GM11168 (cell line): ENCODE data around the gene KIZ.

Source experiments
- in situ Hi-C: fragments of 300-500 bp; cut with MboI; formaldehyde crosslinking; loops from one replicate; pipeline ENCODE4 v1.12.0; 2022; ENCODE audit warnings: low sequenced_read_pairs; ENCODE audit not compliant: unreplicated experiment

Gene KIZ

DNA sequence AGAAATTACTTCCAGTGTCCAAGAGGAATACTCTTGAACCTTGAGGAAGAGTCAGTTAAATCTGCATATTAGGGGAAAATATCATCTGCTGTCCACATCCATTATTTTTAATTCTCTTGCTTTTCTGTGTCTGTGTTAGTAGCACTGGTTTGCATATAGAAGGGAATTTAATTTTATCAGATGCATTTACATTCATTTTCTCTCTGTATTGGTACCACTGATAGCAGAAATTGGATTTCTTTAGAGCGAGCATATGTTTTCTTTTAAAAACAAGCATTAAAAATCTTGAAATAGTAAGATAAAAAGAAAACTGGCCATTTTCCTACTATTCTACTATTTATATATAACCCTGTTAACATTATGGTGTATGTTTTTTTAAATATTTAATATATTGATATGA is 83.8 kb downstream of the KIZ start:
- in situ Hi-C loops, result no loop called here

- in situ Hi-C loops, result no loop called here
Measured at GRCh38 chr20:21213691-21214090, 87.8 kb downstream of the KIZ start.

DNA sequence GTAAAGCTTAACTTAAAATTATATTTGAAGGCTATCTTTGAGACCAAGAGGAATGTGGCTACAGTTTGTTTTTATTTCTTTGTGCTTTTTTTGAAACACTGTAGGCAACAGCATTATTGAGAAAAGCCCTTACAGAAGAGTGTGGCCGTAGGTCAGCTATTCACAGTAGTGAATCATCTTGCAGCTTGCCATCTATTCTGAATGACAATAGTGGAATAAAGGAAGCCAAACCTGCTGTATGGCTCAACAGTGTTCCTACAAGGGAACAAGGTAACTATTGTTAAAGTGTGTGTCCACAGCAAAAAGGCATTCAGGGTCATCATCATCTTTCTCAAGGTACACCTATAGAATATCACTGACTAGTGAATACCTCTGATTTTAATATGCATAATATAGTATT is 88.5 kb downstream of the KIZ start:
- in situ Hi-C loops, result no loop called here

- in situ Hi-C loops, result no loop called here
Measured at GRCh38 chr20:21219686-21220085, 93.8 kb downstream of the KIZ start.

DNA sequence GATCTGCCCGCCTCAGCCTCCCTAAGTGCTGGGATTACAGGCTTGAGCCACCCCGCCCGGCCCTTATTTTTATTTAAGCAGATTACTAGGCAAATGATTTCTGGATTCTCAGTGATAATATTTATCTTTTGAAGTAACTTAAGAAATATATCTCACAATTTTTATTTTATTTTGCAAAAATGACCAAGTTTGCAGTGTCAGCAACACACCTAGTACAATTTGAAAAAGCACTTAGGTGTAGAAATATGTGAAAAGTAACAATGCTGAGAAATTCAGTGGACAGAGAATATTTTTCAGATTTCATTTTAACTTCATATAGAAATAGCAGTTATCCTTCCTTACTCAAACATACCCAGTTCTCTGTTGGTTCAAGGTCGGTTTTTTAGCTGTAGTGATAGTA is 98.3 kb downstream of the KIZ start:
- in situ Hi-C loops, result no loop called here

- in situ Hi-C loops, result no loop called here
Measured at GRCh38 chr20:21225215-21225947, 99.5 kb downstream of the KIZ start.

DNA sequence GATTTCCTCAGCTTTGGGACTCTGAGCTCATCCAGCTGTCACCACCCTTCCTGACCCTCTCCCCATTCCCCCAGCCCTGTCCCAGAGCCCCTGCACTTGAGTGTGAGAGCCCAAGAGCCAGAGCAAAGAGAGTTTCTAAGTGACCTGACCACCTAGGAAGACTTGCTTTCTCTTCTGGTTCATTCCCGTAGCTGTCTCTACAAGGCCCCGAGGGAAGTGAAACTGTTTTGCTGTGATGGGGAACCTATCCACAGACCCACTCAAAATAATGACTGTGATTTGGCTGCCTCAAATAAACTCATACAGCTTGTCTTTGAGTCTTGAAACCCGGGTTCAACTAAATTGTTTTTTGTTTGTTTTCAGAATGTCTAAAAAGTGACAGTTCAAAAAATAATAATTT is 102.6 kb downstream of the KIZ start:
- in situ Hi-C loops, result no loop called here

DNA sequence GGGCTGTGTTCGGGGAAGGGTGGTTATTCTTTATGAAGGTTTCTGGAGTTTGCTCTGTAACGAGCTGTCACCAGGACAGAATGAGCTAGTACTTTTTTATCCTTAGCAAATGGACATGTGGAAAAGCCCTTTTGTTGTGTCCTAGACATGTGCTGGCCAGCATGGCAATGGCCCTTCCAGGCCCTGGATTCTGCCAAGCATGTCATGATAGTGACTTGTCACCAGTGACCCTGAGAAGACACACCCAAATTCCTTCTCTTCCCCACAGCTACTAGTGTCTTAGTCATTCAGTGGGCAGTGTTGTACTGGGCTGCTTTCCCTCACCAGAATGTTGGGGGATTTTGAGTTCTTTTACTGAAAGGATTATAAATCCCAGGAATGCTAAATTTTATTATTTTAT is 103.3 kb downstream of the KIZ start:
- in situ Hi-C loops, result no loop called here

- in situ Hi-C loops, result loop anchor here (5.0 kb wide), 1 partner anchor 277 kb away; no protein-coding TSS in a partner anchor
Measured at GRCh38 chr20:21230220-21230619, 104.3 kb downstream of the KIZ start.

- in situ Hi-C loops, result loop anchor here (5.0 kb wide), 1 partner anchor 277 kb away; no protein-coding TSS in a partner anchor
Measured at GRCh38 chr20:21230686-21231085, 104.8 kb downstream of the KIZ start.

- in situ Hi-C loops, result loop anchor here (5.0 kb wide), 1 partner anchor 275 kb away; no protein-coding TSS in a partner anchor
Measured at GRCh38 chr20:21232546-21233280, 106.8 kb downstream of the KIZ start.

DNA sequence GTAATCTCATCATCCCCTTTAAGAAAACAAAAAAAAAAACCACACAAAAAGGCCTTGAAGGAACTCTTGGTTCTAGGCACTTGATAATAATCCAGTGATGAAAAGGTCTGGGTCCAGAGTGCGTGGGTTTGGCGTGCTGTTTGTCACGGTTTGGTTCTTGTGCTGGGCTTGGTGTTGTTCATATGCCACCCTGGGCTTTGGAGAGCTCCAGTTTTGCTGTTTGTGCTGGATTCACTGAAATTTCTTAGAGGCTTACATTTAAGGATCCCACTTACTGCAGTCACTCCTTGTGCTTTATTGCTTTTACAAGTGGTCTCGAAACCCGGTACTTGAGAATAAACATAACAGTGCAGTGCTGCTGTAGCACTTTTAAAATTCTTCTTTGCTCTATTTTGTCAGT is 108.4 kb downstream of the KIZ start:
- in situ Hi-C loops, result loop anchor here (5.0 kb wide), 1 partner anchor 273 kb away; no protein-coding TSS in a partner anchor

DNA sequence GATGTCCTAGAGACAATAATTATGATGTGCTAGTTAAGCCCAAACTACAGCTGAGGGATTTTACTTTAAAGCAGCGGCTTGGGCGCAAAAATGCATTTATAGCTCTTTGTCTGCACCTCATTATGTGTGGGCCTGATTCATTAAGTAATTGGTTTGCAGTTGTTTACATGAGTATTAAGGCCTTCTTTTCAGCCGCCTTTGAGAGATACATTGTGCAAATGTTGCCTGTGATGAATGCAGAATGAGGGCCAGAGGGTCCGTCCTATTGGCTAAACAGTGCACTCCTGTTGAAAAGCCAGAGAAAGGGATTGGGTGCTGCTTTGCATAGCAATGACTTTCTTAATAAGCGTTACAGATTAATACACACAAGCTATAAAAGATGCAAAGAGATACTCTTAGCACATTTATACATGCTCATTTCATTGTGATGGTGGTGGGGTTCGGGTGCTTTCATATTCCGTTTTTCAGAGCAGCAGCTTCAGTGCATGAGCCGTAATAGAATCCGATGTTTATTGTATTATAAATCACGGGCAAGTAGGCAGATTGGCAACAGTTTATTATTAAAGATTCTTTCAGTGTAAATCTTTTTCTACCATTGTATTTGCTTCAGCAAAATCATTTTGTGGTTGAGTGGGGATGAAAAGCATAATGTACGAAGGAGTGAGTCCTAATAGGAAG is 109.1 kb downstream of the KIZ start:
- in situ Hi-C loops, result loop anchor here (5.0 kb wide), 1 partner anchor 272 kb away; no protein-coding TSS in a partner anchor

DNA sequence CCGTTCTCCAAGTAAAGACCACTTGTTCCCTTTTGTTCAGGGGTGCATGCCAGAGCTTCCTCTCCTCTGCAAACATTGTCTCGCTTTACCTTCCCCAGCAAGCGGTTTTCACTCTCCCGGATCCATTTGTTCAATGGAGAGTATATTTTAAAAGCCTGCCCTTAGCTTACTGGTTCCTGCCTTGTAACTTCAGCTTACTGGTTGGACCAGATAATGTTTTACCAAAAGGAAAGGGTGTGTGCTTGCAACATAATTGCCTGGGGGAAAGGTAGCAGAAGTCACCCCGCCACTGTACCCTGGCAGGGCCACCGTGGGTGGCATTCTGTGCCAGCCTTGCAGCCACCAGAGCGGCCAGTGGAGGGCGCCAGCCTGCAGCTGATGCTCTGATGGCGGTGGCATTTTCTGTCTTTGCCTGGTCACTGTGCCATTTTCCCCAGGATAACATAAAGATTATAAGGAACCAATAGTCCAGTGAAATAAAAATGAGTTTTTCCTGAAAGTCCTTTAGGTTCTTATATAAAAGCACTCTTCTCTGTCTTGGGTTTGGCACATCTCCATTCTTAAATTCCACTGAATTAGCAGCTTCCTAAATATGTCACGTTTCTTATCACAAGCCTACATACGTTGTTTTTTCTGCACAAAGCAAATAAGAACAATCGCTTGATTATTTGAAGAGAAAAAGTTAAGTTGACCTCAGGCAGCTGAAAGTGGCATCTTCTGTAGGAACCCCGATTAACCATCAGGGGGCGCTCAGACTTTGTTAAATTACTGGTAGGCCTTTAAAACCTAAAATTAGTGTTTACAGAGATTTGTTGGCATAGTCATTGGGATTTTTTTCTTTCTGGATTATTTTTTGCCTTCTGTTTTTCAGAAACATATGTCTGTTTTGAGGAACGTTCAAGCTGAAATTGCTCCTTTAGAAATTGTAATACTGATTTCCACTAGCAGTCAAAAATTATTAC is 109.9 kb downstream of the KIZ start:
- in situ Hi-C loops, result no loop called here

DNA sequence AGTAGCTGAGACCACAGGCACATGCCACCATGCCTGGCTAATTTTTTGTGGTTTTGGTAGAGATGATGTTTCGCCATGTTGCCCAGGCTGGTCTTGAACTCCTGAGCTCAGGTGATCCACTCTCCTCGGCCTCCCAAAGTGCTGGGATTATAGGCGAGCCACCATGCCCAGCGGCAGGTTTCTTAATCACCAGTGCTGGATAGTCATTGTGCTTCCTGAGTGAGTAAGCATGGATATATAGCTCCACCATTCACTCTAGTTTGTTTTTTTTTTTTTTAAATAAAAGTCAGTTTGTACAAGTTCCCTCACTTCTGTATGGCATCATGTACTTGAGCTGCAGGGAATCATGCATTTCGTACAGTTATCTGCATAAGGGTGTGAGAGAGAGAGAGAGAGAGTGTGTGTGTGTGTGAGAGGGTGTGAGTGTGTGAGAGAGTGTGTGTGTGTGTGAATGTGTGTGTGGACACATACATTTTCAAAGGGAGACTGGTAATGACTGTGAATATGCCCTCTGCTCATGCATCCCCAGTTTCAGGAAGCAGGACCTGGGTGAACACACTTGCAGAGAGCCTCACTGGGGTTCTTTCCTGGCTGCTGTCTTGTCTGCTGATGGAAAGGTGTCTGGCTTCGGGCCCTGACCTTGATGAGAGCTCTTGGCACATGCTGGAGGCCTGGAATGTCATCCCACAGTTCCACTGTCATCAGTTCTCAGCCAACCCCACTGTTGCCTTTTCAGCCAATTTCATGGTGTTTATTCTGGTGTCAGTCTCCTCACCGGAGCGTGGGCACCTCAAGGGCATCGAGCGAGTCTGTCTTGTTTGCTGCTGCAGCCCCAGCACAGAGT is 112.3 kb downstream of the KIZ start:
- in situ Hi-C loops, result no loop called here

DNA sequence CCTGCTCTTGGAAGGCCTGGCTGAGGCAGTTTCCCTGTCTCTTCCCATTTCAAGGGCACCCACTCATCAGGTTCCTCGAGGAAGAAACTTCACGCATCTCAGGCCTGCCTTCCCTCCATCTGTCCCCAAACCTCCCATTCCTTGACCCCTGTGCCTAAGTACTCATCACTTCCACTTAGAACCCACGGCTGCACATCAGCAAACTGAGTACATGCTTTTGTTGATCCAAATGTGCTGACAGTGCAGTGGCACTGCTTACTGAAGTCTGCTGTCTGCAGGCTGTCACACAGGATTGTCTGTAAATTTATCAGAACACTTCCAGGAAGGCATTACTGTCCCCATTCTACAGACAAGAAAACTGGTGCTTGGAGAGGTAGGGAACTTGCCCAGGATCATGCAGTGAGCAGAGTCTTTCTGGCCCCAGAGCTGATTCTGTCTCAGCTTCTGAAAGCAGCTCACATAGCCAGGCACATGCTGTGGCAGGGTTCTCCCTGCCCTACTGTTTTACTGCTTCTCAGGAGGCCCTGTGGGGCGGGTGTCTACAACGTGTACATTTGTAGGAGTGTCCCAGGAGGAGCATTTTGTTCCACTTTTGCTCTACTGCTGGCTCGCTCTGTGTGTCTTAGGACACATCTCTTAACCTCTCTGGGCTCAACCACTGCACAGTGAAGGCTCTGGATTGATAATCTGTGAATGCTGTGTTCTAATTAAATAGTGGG is 113.1 kb downstream of the KIZ start:
- in situ Hi-C loops, result no loop called here

DNA sequence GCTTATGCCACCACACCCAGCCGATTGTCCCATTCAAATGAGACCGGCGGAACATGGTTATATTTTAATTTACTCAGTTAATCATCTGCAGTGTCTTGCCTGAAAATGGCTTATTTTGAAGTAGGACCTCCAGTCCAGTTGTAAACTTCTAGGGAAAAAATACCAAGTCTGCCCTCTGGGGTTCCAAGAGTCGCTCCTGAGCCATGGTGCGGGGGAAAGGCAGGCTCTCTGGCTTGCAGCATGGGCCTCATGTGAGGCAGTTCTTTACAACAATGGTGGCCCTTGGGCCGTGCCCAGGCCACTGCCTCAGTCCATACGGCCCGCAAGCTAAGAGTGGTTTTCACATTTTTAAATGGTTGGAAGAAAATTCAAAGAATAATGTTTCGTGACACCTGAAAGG is 114.5 kb downstream of the KIZ start:
- in situ Hi-C loops, result no loop called here

DNA sequence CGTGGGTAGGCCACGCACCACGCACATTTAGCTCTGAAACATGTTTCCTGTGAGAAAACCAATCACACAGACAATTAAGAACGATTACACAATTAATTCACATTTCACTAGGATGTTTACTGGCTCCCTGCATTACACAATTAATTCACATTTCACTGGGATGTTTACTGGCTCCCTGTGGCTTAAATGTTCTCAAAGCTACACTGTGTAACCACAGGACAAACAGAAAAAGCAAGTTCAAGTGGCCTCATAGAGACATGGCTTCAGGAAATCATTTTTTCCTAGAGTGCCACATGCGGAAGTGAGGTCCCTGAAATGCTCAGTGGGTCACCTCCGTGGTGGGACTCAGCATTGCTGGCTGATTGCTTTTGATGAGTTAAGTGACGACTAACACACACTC is 115.5 kb downstream of the KIZ start:
- in situ Hi-C loops, result no loop called here
